GM12878 (cell line): ENCODE data around the gene FANCI. TPM values are rescaled to one million over a fixed set of nuclear protein-coding genes. Genes with fewer than 3 reads are reported as not detected.
"Not testable (repeated sequence)": the region's sequence is repeated elsewhere in the genome, so short reads cannot be mapped to it uniquely, and the experiment has no call there.

Source experiments
- ATAC-seq: fragments of 200-7000 bp; cut with Tn5 transposase; 3 replicates; pipeline ENCODE4 v1.9.1; 2020; ENCODE audit warnings: mild to moderate bottlenecking, moderate library complexity
- BruUV-seq: library from RNA; stranded (reverse); fragments of 400-500 nt; replicated peaks from 2 replicates; lab custom pipeline; 2021; lab: Mats Ljungman, UMichigan
- CTCF ChIA-PET: fragments of 300-600 bp; sonication (Branson Sonifier 250); formaldehyde crosslinking; extraction: SDS; loops from one replicate; lab custom pipeline; 2021; ENCODE audit warnings: inconsistent platforms; lab: Yijun Ruan, JAX
- POLR2A ChIA-PET: fragments of 350-600 bp; formaldehyde crosslinking; extraction: SDS; loops from one replicate; lab custom pipeline; 2021; ENCODE audit warnings: inconsistent platforms; lab: Charles Lee
- RAD21 ChIA-PET: fragments of 300-600 bp; sonication (Branson Sonifier 250); formaldehyde crosslinking; loops from one replicate; lab custom pipeline; 2023; ENCODE audit warnings: antibody characterized with exemption; ENCODE audit not compliant: unreplicated experiment; lab: Charles Lee
- SMC1A ChIA-PET: fragments of 300-600 bp; sonication (Branson Sonifier 250); formaldehyde crosslinking; loops from one replicate; lab custom pipeline; 2023; ENCODE audit not compliant: unreplicated experiment, uncharacterized antibody; lab: Charles Lee
- DNase-seq: peaks from one replicate; pipeline ENCODE4 v3.0.0-alpha.2; 2011; ENCODE audit warnings: low read depth, low spot score
- FAIRE-seq: peaks from 3 replicates; lab custom pipeline; 2011; peaks lifted over from hg19 to GRCh38; lab: Jason Lieb, UNC
- H2AFZ ChIP-seq: 2 replicates; pipeline ENCODE4 v1.6.0; 2011; ENCODE audit warnings: low read depth, low read length, control low read depth; ENCODE audit not compliant: control insufficient read depth
- H3K27ac ChIP-seq: 2 replicates; pipeline ENCODE4 v1.5.1; 2011; ENCODE audit warnings: control low read depth; ENCODE audit not compliant: control insufficient read depth, insufficient read depth
- H3K27me3 ChIP-seq, 2 experiments: replicated peaks in 1 of 2; 2 replicates each; pipeline versions ENCODE4 v1.6.0 to v1.6.1; 2011; ENCODE audit warnings: low read length in 1 of 2; ENCODE audit not compliant: control insufficient read depth in 2 of 2, insufficient read depth in 2 of 2
- H3K36me3 ChIP-seq, 2 experiments: 2 replicates each; pipeline ENCODE4 v1.5.1; 2011; ENCODE audit warnings: low read length in 1 of 2; ENCODE audit not compliant: control insufficient read depth in 2 of 2, insufficient read depth in 2 of 2
- H3K4me1 ChIP-seq: 2 replicates; pipeline ENCODE4 v1.6.1; 2011; ENCODE audit warnings: mild to moderate bottlenecking, low read length, moderate library complexity, mixed read lengths; ENCODE audit not compliant: control insufficient read depth, insufficient read depth
- H3K4me2 ChIP-seq: 2 replicates; pipeline ENCODE4 v1.6.0; 2011; ENCODE audit warnings: control low read depth; ENCODE audit not compliant: control insufficient read depth, insufficient read depth
- H3K4me3 ChIP-seq: fragments of 200-600 bp; sonication (generic); 2 replicates; pipeline ENCODE4 v1.5.1; 2016
- H3K79me2 ChIP-seq: 2 replicates; pipeline ENCODE4 v1.6.0; 2011; ENCODE audit warnings: low read length; ENCODE audit not compliant: control insufficient read depth, insufficient read depth
- H3K9ac ChIP-seq: 2 replicates; pipeline ENCODE4 v1.8.0; 2011; ENCODE audit warnings: low read length, control low read depth, mixed read lengths; ENCODE audit not compliant: control insufficient read depth, insufficient read depth
- H3K9me3 ChIP-seq: replicated peaks from 3 replicates; pipeline ENCODE4 v1.5.1; 2011; ENCODE audit warnings: mild to moderate bottlenecking, low read length; ENCODE audit not compliant: control insufficient read depth, insufficient read depth
- H4K20me1 ChIP-seq: 2 replicates; pipeline ENCODE4 v1.6.0; 2011; ENCODE audit not compliant: control insufficient read depth, insufficient read depth
- ETV6 ChIP-seq, 2 experiments: fragments of 450-650 bp in 1 of 2; IDR thresholded peaks in 1 of 2; conservative IDR thresholded peaks in 1 of 2; 2 replicates each; pipeline ENCODE4 v1.6.1; 2014; ENCODE audit warnings: antibody characterized with exemption in 1 of 2, borderline replicate concordance in 1 of 2, low read depth in 1 of 2, mild to moderate bottlenecking in 1 of 2, moderate library complexity in 1 of 2
- FOXK2 ChIP-seq: fragments of 450-650 bp; IDR thresholded peaks from 2 replicates; pipeline ENCODE4 v1.6.1; 2017; ENCODE audit warnings: mild to moderate bottlenecking, moderate library complexity
- HDGF ChIP-seq: fragments of 450-650 bp; IDR thresholded peaks from 2 replicates; pipeline ENCODE4 v1.6.1; 2016; ENCODE audit warnings: antibody characterized with exemption
- IKZF1 ChIP-seq: fragments of 450-650 bp; conservative IDR thresholded peaks from 2 replicates; pipeline ENCODE4 v1.6.1; 2017; ENCODE audit warnings: antibody characterized with exemption, mild to moderate bottlenecking
- IKZF2 ChIP-seq, 2 experiments: fragments of 450-650 bp; IDR thresholded peaks; 2 replicates each; pipeline ENCODE4 v1.6.1; 2017; ENCODE audit warnings: mild to moderate bottlenecking in 2 of 2, moderate library complexity in 2 of 2
- MEF2B ChIP-seq: fragments of 450-650 bp; IDR thresholded peaks from 2 replicates; pipeline ENCODE4 v1.6.1; 2018; ENCODE audit warnings: mild to moderate bottlenecking, moderate library complexity; ENCODE audit not compliant: partially characterized antibody, poor library complexity, severe bottlenecking
- MTA3 ChIP-seq: IDR thresholded peaks from 2 replicates; pipeline ENCODE4 v1.6.1; 2012; ENCODE audit warnings: low read length, inconsistent platforms, borderline replicate concordance
- MYB ChIP-seq: fragments of 150-350 bp; IDR thresholded peaks from 2 replicates; pipeline ENCODE4 v1.6.1; 2014; ENCODE audit warnings: mild to moderate bottlenecking, low read depth, low read length, borderline replicate concordance
- MYC ChIP-seq: IDR thresholded peaks from 2 replicates; pipeline ENCODE4 v1.6.1; 2011; ENCODE audit warnings: mild to moderate bottlenecking, low read length, moderate library complexity, inconsistent platforms; ENCODE audit not compliant: insufficient read depth, insufficient replicate concordance, insufficient read length, severe bottlenecking
- NRF1 ChIP-seq: conservative IDR thresholded peaks from 2 replicates; pipeline ENCODE4 v1.6.1; 2011; ENCODE audit warnings: mild to moderate bottlenecking, low read depth, low read length, improper control_type of control experiment
- PAX5 ChIP-seq: IDR thresholded peaks from 2 replicates; pipeline ENCODE4 v1.6.1; 2011; ENCODE audit warnings: low read depth, low read length, borderline replicate concordance
- RAD21 ChIP-seq: IDR thresholded peaks from 2 replicates; pipeline ENCODE4 v1.6.1; 2011; ENCODE audit warnings: mild to moderate bottlenecking, low read depth, low read length, moderate library complexity; ENCODE audit not compliant: insufficient read depth
- RB1 ChIP-seq: fragments of 450-650 bp; formaldehyde crosslinking; IDR thresholded peaks from 2 replicates; pipeline ENCODE4 v1.6.1; 2017; ENCODE audit warnings: mild to moderate bottlenecking, borderline replicate concordance
- SREBF1 ChIP-seq: IDR thresholded peaks from 2 replicates; pipeline ENCODE4 v1.6.1; 2012; ENCODE audit warnings: mild to moderate bottlenecking, low read length
- SUZ12 ChIP-seq: fragments of 200-600 bp; sonication (generic); IDR thresholded peaks from one replicate; pipeline ENCODE4 v1.6.1; 2018; ENCODE audit warnings: antibody characterized with exemption, mild to moderate bottlenecking; ENCODE audit not compliant: unreplicated experiment
- TCF7 ChIP-seq: IDR thresholded peaks from 2 replicates; pipeline ENCODE4 v1.6.1; 2014; ENCODE audit warnings: antibody characterized with exemption, borderline replicate concordance
- WRNIP1 ChIP-seq: IDR thresholded peaks from 2 replicates; pipeline ENCODE4 v1.6.1; 2011; ENCODE audit warnings: low read depth, low read length, improper control_type of control experiment, borderline replicate concordance
- ZNF622 ChIP-seq: fragments of 450-650 bp; IDR thresholded peaks from 2 replicates; pipeline ENCODE4 v1.6.1; 2017; ENCODE audit warnings: mild to moderate bottlenecking, inconsistent platforms
- WGBS: methylation state at CpG from one replicate; pipeline ENCODE4 v1.1.6; 2016; ENCODE audit warnings: low lambda C conversion rate; ENCODE audit not compliant: insufficient replicate concordance, insufficient coverage; ENCODE audit errors: missing lambda C conversion rate; 5-methylcytosine and 5-hydroxymethylcytosine counted together
- in situ Hi-C: fragments of 300-500 bp; cut with MboI; formaldehyde crosslinking; loops from 9 replicates; pipeline ENCODE4 v1.14.3; 2018; ENCODE audit warnings: mixed read lengths
- intact Hi-C: fragments of 100-400 bp; cut with micrococcal nuclease; formaldehyde crosslinking; loops from one replicate; pipeline ENCODE4 v1.14.2; 2022; ENCODE audit not compliant: unreplicated experiment
- polyA plus RNA-seq, 11 experiments: library from polyadenylated mRNA; depleted of rRNA in 4 of 11; unstranded in 6 of 11; stranded (reverse) in 5 of 11; fragments of >200 nt; fragmentation: Nextera tagmentation in 4 of 11; fragmentation: Illumina TruSeq in 1 of 11; extraction: Ambion mirVana in 4 of 11; extraction: Trizol in 1 of 11; gene quantifications; 1 replicate in 1 of 11; 2 replicates in 10 of 11; pipeline versions ENCODE4 v1.2.1 to v1.2.3, GENCODE V29; 2011 to 2016; ENCODE audit warnings: inconsistent platforms in 2 of 11, missing spikeins in 2 of 11, low read depth in 1 of 11
- total RNA-seq, 4 experiments: library from RNA; depleted of rRNA in 3 of 4; stranded (reverse); fragments of >200 nt in 3 of 4; fragmentation: Illumina TruSeq in 1 of 4; extraction: Trizol in 1 of 4; gene quantifications; 2 replicates each; pipeline versions ENCODE4 v1.2.1 to v1.2.3, GENCODE V29; 2013 to 2021
- TF ChIP-seq, protein P1 (sequence below): IDR thresholded peaks from 2 replicates; pipeline ENCODE4 v1.6.1; 2011; ENCODE audit warnings: low read depth, mild to moderate bottlenecking, low read length, moderate library complexity, borderline replicate concordance; ENCODE audit errors: extremely low read depth

FANCI gene
- total and polyA plus RNA-seq, 10 of the 15 experiments (the other 5 are each of a cell fraction or from before 2014, with no cell fraction given) = 38.1 to 129 (median 82.4) TPM

DNA sequence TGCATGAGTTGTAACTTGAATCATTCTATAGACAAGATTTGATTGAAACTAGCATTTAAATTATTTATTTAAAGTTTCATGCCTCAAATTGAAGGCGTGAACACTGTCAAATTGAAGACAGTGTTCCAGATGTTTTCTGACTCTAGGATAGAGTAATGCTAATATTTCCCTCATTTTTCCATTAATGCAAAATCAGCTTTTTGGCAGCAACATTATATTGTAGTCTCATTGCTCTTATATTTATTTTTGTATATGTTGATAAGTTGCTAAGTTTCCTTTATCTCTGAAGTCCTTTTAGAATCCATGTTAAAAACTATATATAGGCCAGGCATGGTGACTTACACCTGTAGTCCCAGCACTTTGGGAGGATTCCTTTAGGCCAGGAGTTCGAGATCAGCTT lies 4.8 kb downstream of the FANCI start:
- Histone ChIP-seq H3K4me1 (peaks cover 7% of the 10 kb centered on the region; the same call in 1 of the 2 replicates), H3K27ac (no peak overlapping the region), H3K4me3 (no peak overlapping the region), H3K4me2 (no peak overlapping the region; the same call in 1 of the 2 replicates), H4K20me1 (no peaks in the 10 kb centered on the region), H2AFZ (no peak overlapping the region), H3K9me3 (peaks cover 4% of the 10 kb centered on the region; the same call in 1 of the 3 replicates), H3K36me3 (peaks cover 3 to 10% of the 10 kb centered on the region in 2 experiments), H3K27me3 (no peaks in the 10 kb centered on the region), H3K79me2 (peaks cover 37% of the 10 kb centered on the region), H3K9ac (no peak overlapping the region)
- ChIA-PET POLR2A (interaction anchor here (0.5 kb wide), 1 partner anchor 24 kb away, joined by 4 read pairs; no protein-coding TSS in a partner anchor), CTCF (interaction anchor here (5.4 kb wide), 1 partner anchor 42 kb away, joined by 42 read pairs; no protein-coding TSS in a partner anchor), SMC1A (no interaction called here), RAD21 (no interaction called here)
- FAIRE-seq (no peak), ATAC-seq (no peak), DNase-seq (no peak)
- BruUV-seq = no TSS peak
- TF ChIP-seq WRNIP1 = no peak
- TF ChIP-seq NRF1 = no peak
- no peak for TF ChIP-seq FOXK2
- TF ChIP-seq ETV6 (conservative IDR thresholded peaks at IDR 0.05 in 1 of 2, IDR thresholded peaks at IDR 0.05 in 1 of 2; ENCODE audit: borderline replicate concordance in 1 of 2, low read depth in 1 of 2) = no peak
- TF ChIP-seq MTA3 = no peak
- TF ChIP-seq PAX5 = no peak
- no peak for TF ChIP-seq HDGF
- TF ChIP-seq, protein P1, sequence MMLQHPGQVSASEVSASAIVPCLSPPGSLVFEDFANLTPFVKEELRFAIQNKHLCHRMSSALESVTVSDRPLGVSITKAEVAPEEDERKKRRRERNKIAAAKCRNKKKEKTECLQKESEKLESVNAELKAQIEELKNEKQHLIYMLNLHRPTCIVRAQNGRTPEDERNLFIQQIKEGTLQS = no peak
- no peak for TF ChIP-seq IKZF2 (IDR thresholded peaks at IDR 0.05)
- no peak for TF ChIP-seq ZNF622
- TF ChIP-seq SUZ12 = no peak
- no peak for TF ChIP-seq MYC
- TF ChIP-seq SREBF1 = no peak
- TF ChIP-seq RB1 = no peak
- TF ChIP-seq MYB = no peak
- TF ChIP-seq TCF7 = no peak
- no peak for TF ChIP-seq IKZF1
- no peak for TF ChIP-seq MEF2B
- no peak for TF ChIP-seq RAD21
- in situ Hi-C loops (no loop called here), intact Hi-C loops (no loop called here)
- WGBS = 94% methylated on average over 2 of the region's 2 CpGs

DNA sequence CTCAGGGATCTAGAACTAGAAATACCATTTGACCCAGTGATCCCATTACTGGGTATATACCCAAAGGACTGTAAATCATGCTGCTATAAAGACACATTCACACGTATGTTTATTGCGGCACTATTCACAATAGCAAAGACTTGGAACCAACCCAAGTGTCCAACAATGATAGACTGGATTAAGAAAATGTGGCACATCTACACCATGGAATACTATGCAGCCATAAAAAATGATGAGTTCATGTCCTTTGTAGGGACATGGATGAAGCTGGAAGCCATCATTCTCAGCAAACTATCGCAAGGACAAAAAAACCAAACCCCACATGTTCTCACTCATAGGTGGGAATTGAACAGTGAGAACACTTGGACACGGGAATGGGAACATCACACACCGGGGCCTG lies 6.4 kb downstream of the FANCI start:
- CTCF ChIA-PET = interaction anchor here (1.0 kb wide), 1 partner anchor 150 kb away, joined by 4 read pairs; no protein-coding TSS in a partner anchor
- H3K79me2 ChIP-seq = peaks cover 27% of the 10 kb centered on the region

More for the DNA sequence above, 6.4 kb downstream of the FANCI start:
- SMC1A ChIA-PET, H3K9me3 ChIP-seq, H4K20me1 ChIP-seq, H3K9ac ChIP-seq, RAD21 ChIA-PET, ATAC-seq, H3K27ac ChIP-seq, H3K4me2 ChIP-seq, intact Hi-C loops, H3K4me1 ChIP-seq, H2AFZ ChIP-seq, BruUV-seq, in situ Hi-C loops, DNase-seq, POLR2A ChIA-PET, FAIRE-seq, H3K4me3 ChIP-seq, H3K27me3 ChIP-seq: not testable (repeated sequence)
- H3K36me3 ChIP-seq = peaks cover 3 to 16% of the 10 kb centered on the region in 2 experiments
- WGBS = 99% methylated on average over 5 of the region's 5 CpGs
